Esophagus squamous epithelium (tissue), 5 donors: ENCODE results near the gene SHPK. TPM values are rescaled to one million over a fixed set of nuclear protein-coding genes. Genes with fewer than 3 reads are reported as not detected.

Experiments
- DNase-seq: peaks from one replicate; lab custom pipeline; 2025; lab: John Stamatoyannopoulos, UW
- H3K27ac ChIP-seq, 4 donors: fragments of 200-600 bp; sonication (generic); one replicate each; pipeline ENCODE4 v1.5.1; 2016 to 2019; ENCODE audit warnings: mild to moderate bottlenecking in 1 of 4
- H3K27me3 ChIP-seq, 4 donors: fragments of 200-600 bp; sonication (generic); 1 replicate in 3 of 4; 2 replicates in 1 of 4; pipeline versions ENCODE4 v1.5.1 to v1.6.0; 2017 to 2021; ENCODE audit warnings: antibody characterized with exemption in 1 of 4
- H3K36me3 ChIP-seq, 3 donors: fragments of 200-600 bp; sonication (generic); one replicate each; pipeline ENCODE4 v1.5.1; 2016 to 2019
- H3K4me1 ChIP-seq, 3 donors: fragments of 200-600 bp; sonication (generic); one replicate each; pipeline ENCODE4 v1.5.1; 2017 to 2019
- H3K4me3 ChIP-seq, 4 donors: fragments of 200-600 bp; sonication (generic); 1 replicate in 3 of 4; 2 replicates in 1 of 4; pipeline ENCODE4 v1.5.1; 2016 to 2019; ENCODE audit warnings: mild to moderate bottlenecking in 2 of 4, moderate library complexity in 1 of 4
- H3K9me3 ChIP-seq, 3 donors: fragments of 200-600 bp; sonication (generic); one replicate each; pipeline ENCODE4 v1.5.1; 2016 to 2019
- CTCF ChIP-seq, 6 experiments: fragments of 450-650 bp in 4 of 6; fragments of 200-600 bp in 2 of 6; sonication (generic) in 2 of 6; IDR thresholded peaks; one replicate each; pipeline ENCODE4 v1.5.1; 2016 to 2019; ENCODE audit warnings: antibody characterized with exemption in 6 of 6, mild to moderate bottlenecking in 4 of 6, moderate library complexity in 4 of 6
- POLR2A ChIP-seq, 4 donors: fragments of 450-650 bp; IDR thresholded peaks; one replicate each; pipeline ENCODE4 v1.6.1; 2017; ENCODE audit warnings: antibody characterized with exemption in 4 of 4, mild to moderate bottlenecking in 4 of 4, moderate library complexity in 3 of 4
- WGBS, 2 donors: methylation state at CpG; one replicate each; pipeline ENCODE4 v1.1.5; 2018; 5-methylcytosine and 5-hydroxymethylcytosine counted together
- intact Hi-C: fragments of 100-400 bp; cut with DNase I; formaldehyde crosslinking; loops from one replicate; pipeline ENCODE4 v1.15.0; 2022
- total RNA-seq, 4 donors: library from RNA; depleted of rRNA; stranded (reverse); fragments of >200 nt; gene quantifications; one replicate each; pipeline ENCODE4 v1.1.0, GENCODE V29; 2016
- donor health status: DM: yes; HTN: yes; CAD: no.

The SHPK gene
- total RNA-seq, 4 donors from 2014 or later, result 10.8 to 16.8 (median 14.3) TPM

GRCh38 chr17:3573246-3574100, 62.6 kb downstream of the SHPK start:
- Histone ChIP-seq H3K4me1 (no peaks in the 10 kb centered on the region), H3K27me3 (no peaks in the 10 kb centered on the region), H3K9me3 (no peaks in the 10 kb centered on the region), H3K36me3 (peaks cover 0 to 50% (median 10%) of the 10 kb centered on the region in 3 donors), H3K27ac (no peak overlapping the region), H3K4me3 (no peak overlapping the region)
- DNase-seq, result no peak
- no peak for TF ChIP-seq POLR2A (IDR thresholded peaks at IDR 0.05)
- no peak for TF ChIP-seq CTCF (IDR thresholded peaks at IDR 0.05)
- intact Hi-C loops, result no loop called here
- 87 to 91% methylated on average over 6 to 13 of the region's 22 CpGs for whole genome bisulfite sequencing, 2 donors

GRCh38 chr17:3572231-3572630, 63.8 kb downstream of the SHPK start:
- Histone ChIP-seq H3K36me3 (peaks cover 0 to 49% (median 10%) of the 10 kb centered on the region in 3 donors), H3K9me3 (no peaks in the 10 kb centered on the region), H3K27ac (no peak overlapping the region), H3K4me3 (no peak overlapping the region), H3K27me3 (no peaks in the 10 kb centered on the region), H3K4me1 (no peaks in the 10 kb centered on the region)
- no peak for DNase-seq
- WGBS, 2 donors, result no CpG with 5 or more reads among the region's 7 CpGs
- intact Hi-C loops, result no loop called here
- TF ChIP-seq CTCF (IDR thresholded peaks at IDR 0.05), result no peak

- WGBS, 2 donors, result 88% methylated on average over 18 of the region's 36 CpGs; no CpG with 5 or more reads in 1 of the 2 donors
- Histone ChIP-seq H3K4me3 (no peak overlapping the region), H3K9me3 (no peaks in the 10 kb centered on the region), H3K36me3 (peaks cover 0 to 50% (median 10%) of the 10 kb centered on the region in 3 donors), H3K27ac (no peak overlapping the region), H3K4me1 (no peaks in the 10 kb centered on the region), H3K27me3 (no peaks in the 10 kb centered on the region)
- DNase-seq, result no peak
- TF ChIP-seq POLR2A (IDR thresholded peaks at IDR 0.05) (no peak), CTCF (IDR thresholded peaks at IDR 0.05) (no peak)
- intact Hi-C loops, result no loop called here
Observed at GRCh38 chr17:3571043-3571900, 64.8 kb downstream of the SHPK start.

- no peak for DNase-seq
- intact Hi-C loops, result no loop called here
- Histone ChIP-seq H3K36me3 (peaks cover 0 to 59% (median 10%) of the 10 kb centered on the region in 3 donors), H3K4me1 (no peaks in the 10 kb centered on the region), H3K27ac (no peak overlapping the region), H3K4me3 (no peak overlapping the region), H3K27me3 (no peaks in the 10 kb centered on the region), H3K9me3 (no peaks in the 10 kb centered on the region)
- 89 to 91% methylated on average over 9 of the region's 9 CpGs for WGBS, 2 donors
- no peak for TF ChIP-seq POLR2A (IDR thresholded peaks at IDR 0.05)
- TF ChIP-seq CTCF (IDR thresholded peaks at IDR 0.05), result no peak
Observed at GRCh38 chr17:3569534-3570137, 66.4 kb downstream of the SHPK start.
